ENCODE results near the gene UNC93A.
"Not testable (repeated sequence)": the region's sequence is repeated elsewhere in the genome, so short reads cannot be mapped to it uniquely, and the experiment has no call there.

Gene UNC93A

GRCh38 chr6:167272696-167273379 lies 18.3 kb upstream of the UNC93A start:
- Histone ChIP-seq H3K4me3 (ENCODE audit: low read depth, low read length) (no peak overlapping the region), H3K36me3 (no peaks in the 10 kb centered on the region), H3K27me3 (no peaks in the 10 kb centered on the region), H3K4me1 (no peaks in the 10 kb centered on the region), H3K9me3 (no peaks in the 10 kb centered on the region)
- no peak for TF ChIP-seq CTCF (IDR thresholded peaks at IDR 0.05; ENCODE audit: low read depth, low read length)
- DNase-seq = no peak

- no peaks in the 10 kb centered on the region for H3K4me1 ChIP-seq
- H3K4me3 ChIP-seq (ENCODE audit: low read depth, low read length) = no peak overlapping the region
- no peaks in the 10 kb centered on the region for H3K27me3 ChIP-seq
- no peak for DNase-seq
- H3K9me3 ChIP-seq = no peaks in the 10 kb centered on the region
- TF ChIP-seq CTCF (IDR thresholded peaks at IDR 0.05; ENCODE audit: low read depth, low read length) = no peak
- H3K36me3 ChIP-seq = no peaks in the 10 kb centered on the region
These were observed 16.8 kb upstream of the UNC93A start for GRCh38 chr6:167274270-167274669.

GRCh38 chr6:167275001-167275400 lies 16.1 kb upstream of the UNC93A start:
- no peak for DNase-seq

GRCh38 chr6:167275436-167275835 lies 15.7 kb upstream of the UNC93A start:
- no peaks in the 10 kb centered on the region for H3K27me3 ChIP-seq
- H3K4me1 ChIP-seq = no peaks in the 10 kb centered on the region; the same call in 1 of the 2 replicates
- H3K4me3 ChIP-seq (ENCODE audit: low read depth, low read length) = no peak overlapping the region
- no peak for DNase-seq
- H3K36me3 ChIP-seq = no peaks in the 10 kb centered on the region
- H3K9me3 ChIP-seq = no peaks in the 10 kb centered on the region
- TF ChIP-seq CTCF (IDR thresholded peaks at IDR 0.05; ENCODE audit: low read depth, low read length) = no peak

More at GRCh38 chr6:167275001-167275400, 16.1 kb upstream of the UNC93A start:
- Histone ChIP-seq H3K36me3 (no peaks in the 10 kb centered on the region), H3K27me3 (no peaks in the 10 kb centered on the region), H3K4me1 (no peaks in the 10 kb centered on the region; the same call in 1 of the 2 replicates), H3K9me3 (no peaks in the 10 kb centered on the region), H3K4me3 (ENCODE audit: low read depth, low read length) (no peak overlapping the region)
- TF ChIP-seq CTCF (IDR thresholded peaks at IDR 0.05; ENCODE audit: low read depth, low read length) = no peak

GRCh38 chr6:167276772-167277533 lies 14.2 kb upstream of the UNC93A start:
- Histone ChIP-seq H3K4me1 (no peaks in the 10 kb centered on the region; the same call in 1 of the 2 replicates), H3K4me3 (ENCODE audit: low read depth, low read length) (no peak overlapping the region), H3K9me3 (no peaks in the 10 kb centered on the region), H3K36me3 (no peaks in the 10 kb centered on the region), H3K27me3 (no peaks in the 10 kb centered on the region)
- no peak for DNase-seq
- no peak for TF ChIP-seq CTCF (IDR thresholded peaks at IDR 0.05; ENCODE audit: low read depth, low read length)

GRCh38 chr6:167278173-167278940 lies 12.8 kb upstream of the UNC93A start:
- not testable (repeated sequence) for H3K27me3 ChIP-seq; H3K4me1 ChIP-seq; H3K4me3 ChIP-seq (ENCODE audit: low read depth, low read length); H3K36me3 ChIP-seq; DNase-seq; H3K9me3 ChIP-seq

Measured in BE2C (cell line).